Measurements from ENCODE around the gene GPR107. TPM values are rescaled to one million over a fixed set of nuclear protein-coding genes. Genes with fewer than 3 reads are reported as not detected.

Gene GPR107
- total and polyA plus RNA-seq, 2 of the 8 experiments (the other 6 are each of a cell fraction or from before 2014, with no cell fraction given): 19.3 to 30.7 TPM

GRCh38 chr9:130180516-130180915 is 126.8 kb downstream of the GPR107 start:
- Histone ChIP-seq H4K8ac (ENCODE audit: extremely low read depth, insufficient read depth, low read length) (peak overlapping the region; percentile 83; the same call in 1 of the 2 replicates), H2AK5ac (ENCODE audit: low read depth, low read length) (no peak overlapping the region), H4K20me1 (replicated peaks in 1 of 2; ENCODE audit: control insufficient read depth in 1 of 2, insufficient read depth in 2 of 2, low read length in 2 of 2) (peaks cover 0 to 4% of the 10 kb centered on the region in 2 experiments), H3K4me1 (replicated peaks in 1 of 4; ENCODE audit: control insufficient read depth in 3 of 4, insufficient read depth in 4 of 4, low read length in 3 of 4) (peaks cover 0 to 19% (median 13%) of the 10 kb centered on the region in 4 experiments; a peak in 5 of 7 replicates), H3K4me2 (ENCODE audit: insufficient read depth in 1 of 2, low read depth in 2 of 2, low read length in 2 of 2) (no peak overlapping the region), H3K14ac (ENCODE audit: insufficient read length) (no peak overlapping the region), H3K27me3 (replicated peaks in 1 of 4; ENCODE audit: control insufficient read depth in 3 of 4, extremely low read depth in 1 of 4, insufficient read depth in 3 of 4, low read length in 3 of 4) (no peaks in the 10 kb centered on the region), H3K4ac (replicated peaks; ENCODE audit: insufficient read length, low read depth, low read length) (no peak overlapping the region), H2BK5ac (ENCODE audit: low read depth, low read length) (no peak overlapping the region), H3K36me3 (ENCODE audit: control insufficient read depth in 2 of 4, insufficient read depth in 4 of 4, low read length in 3 of 4) (no peaks in the 10 kb centered on the region), H2BK20ac (ENCODE audit: low read length) (no peak overlapping the region), H2BK15ac (ENCODE audit: low read length) (no peak overlapping the region), H3K23me2 (ENCODE audit: low read depth, low read length) (no peaks in the 10 kb centered on the region; the same call in 1 of the 2 replicates), H2BK12ac (ENCODE audit: low read depth, low read length) (no peak overlapping the region), H3K9me3 (ENCODE audit: insufficient read depth in 2 of 2, low read depth in 1 of 2, low read length in 1 of 2) (no peaks in the 10 kb centered on the region), H3K79me1 (ENCODE audit: low read depth, low read length) (peaks cover 17% of the 10 kb centered on the region), H3K79me2 (ENCODE audit: control insufficient read depth in 1 of 2, insufficient read depth in 2 of 2, low read length in 2 of 2) (peaks cover 0 to 30% of the 10 kb centered on the region in 2 experiments; a peak in 2 of 4 replicates), H2AFZ (ENCODE audit: low read length) (no peak overlapping the region), H4K5ac (ENCODE audit: insufficient read length, low read depth, low read length) (no peak overlapping the region), H3K23ac (ENCODE audit: insufficient read length) (no peak overlapping the region), H3K9ac (replicated peaks in 1 of 4; ENCODE audit: extremely low read depth in 1 of 4, low read depth in 3 of 4, low read length in 3 of 4) (no peak overlapping the region), H2BK120ac (replicated peaks; ENCODE audit: low read depth, low read length) (no peak overlapping the region), H3K56ac (replicated peaks; ENCODE audit: insufficient read length, low read depth, low read length) (no peak overlapping the region), H3K4me3 (ENCODE audit: extremely low read depth in 1 of 4, insufficient read depth in 2 of 4, low read depth in 3 of 4, low read length in 4 of 4) (no peak overlapping the region), H4K91ac (replicated peaks; ENCODE audit: insufficient read length, low read length) (no peak overlapping the region), H3K18ac (ENCODE audit: extremely low read depth, low read length) (no peak overlapping the region), H3K27ac (ENCODE audit: low read depth, low read length) (no peak overlapping the region)
- 93% methylated on average over 12 of the region's 12 CpGs; no CpG with 5 or more reads in 1 of the 2 experiments for WGBS, 2 experiments (ENCODE audit: extremely low coverage in 1 of 2, insufficient coverage in 1 of 2, insufficient read length in 1 of 2, insufficient replicate concordance in 2 of 2, low coverage in 1 of 2, low lambda C conversion rate in 2 of 2, missing lambda C conversion rate in 1 of 2)
- DNase-seq (ENCODE audit: low read depth in 1 of 2, low spot score in 2 of 2) (no peak), FAIRE-seq (no peak)
- POLR2A ChIA-PET (ENCODE audit: partially characterized antibody): interaction anchor here (1.2 kb wide), 1 partner anchor 10 kb away, joined by 3 read pairs; no protein-coding TSS in a partner anchor
- CTCF ChIA-PET (ENCODE audit: partially characterized antibody): interaction anchor here (1.2 kb wide), 1 partner anchor 33 kb away, joined by 3 read pairs; no protein-coding TSS in a partner anchor
- TF ChIP-seq FOSL1 (IDR thresholded peaks at IDR 0.05; ENCODE audit: insufficient read depth, low read depth, low read length): no peak
- TF ChIP-seq POU5F1 (IDR thresholded peaks at IDR 0.05; ENCODE audit: low read depth, low read length): no peak
- no peak for TF ChIP-seq SIX5 (IDR thresholded peaks at IDR 0.05; ENCODE audit: low read depth, low read length)
- TF ChIP-seq EGR1 (IDR thresholded peaks at IDR 0.05; ENCODE audit: borderline replicate concordance, low read depth, low read length): no peak
- no peak for TF ChIP-seq SRF (IDR thresholded peaks at IDR 0.05; ENCODE audit: low read depth, low read length)
- no peak for TF ChIP-seq SUZ12 (IDR thresholded peaks at IDR 0.05; ENCODE audit: low read length)
- no peak for TF ChIP-seq BCL11A (IDR thresholded peaks at IDR 0.05; ENCODE audit: low read depth in 2 of 2, low read length in 2 of 2)
- no peak for TF ChIP-seq BRCA1 (IDR thresholded peaks at IDR 0.05; ENCODE audit: low read depth, low read length)
- TF ChIP-seq TBP (IDR thresholded peaks at IDR 0.05; ENCODE audit: low read depth, low read length): no peak
- TF ChIP-seq CTBP2 (IDR thresholded peaks at IDR 0.05; ENCODE audit: borderline replicate concordance, insufficient read depth, insufficient read length, low read length): no peak
- no peak for TF ChIP-seq BACH1 (IDR thresholded peaks at IDR 0.05; ENCODE audit: low read length)
- TF ChIP-seq SP2 (IDR thresholded peaks at IDR 0.05; ENCODE audit: low read length): no peak
- TF ChIP-seq EP300 (IDR thresholded peaks at IDR 0.05; ENCODE audit: borderline replicate concordance in 1 of 2, low read depth in 2 of 2, low read length in 2 of 2): no peak
- TF ChIP-seq GTF2F1 (IDR thresholded peaks at IDR 0.05; ENCODE audit: borderline replicate concordance, low read depth, low read length): no peak
- no peak for TF ChIP-seq ZNF274 (IDR thresholded peaks at IDR 0.05; ENCODE audit: borderline replicate concordance, extremely low read depth, low read length)
